ENCODE results near the gene VWA7.

DNA sequence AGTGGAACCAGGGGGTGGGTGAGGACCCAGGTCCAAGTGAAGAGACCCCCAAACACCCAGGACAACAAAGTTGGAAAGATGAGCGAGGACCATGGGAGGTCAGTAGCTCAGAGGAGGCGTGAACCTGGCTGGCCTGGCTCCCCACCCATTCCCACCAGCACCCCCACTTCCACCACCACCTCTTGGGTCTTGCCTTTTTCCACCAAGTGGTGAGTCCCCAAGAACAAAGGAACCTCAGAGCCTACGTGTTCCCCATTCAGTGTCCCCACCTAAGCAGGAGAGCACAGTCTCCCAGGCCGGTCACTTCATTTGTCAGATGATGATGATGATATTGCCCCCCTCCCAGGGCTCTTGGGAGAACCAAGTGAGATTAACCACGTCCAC is 531 bp upstream of the VWA7 start:
- TF ChIP-seq POLR2A (IDR thresholded peaks at IDR 0.05) = no peak
- no peak for TF ChIP-seq CTCF (IDR thresholded peaks at IDR 0.05)
